Hematopoietic multipotent progenitor cell (in vitro differentiated cells): ENCODE data around the gene NFIB. TPM values are rescaled to one million over a fixed set of nuclear protein-coding genes. Genes with fewer than 3 reads are reported as not detected.
A peak's percentile ranks its signal among the peaks of the same experiment; 100 is the strongest.

Source experiments
- DNase-seq, 3 donors: peaks; one replicate each; pipeline ENCODE4 v3.0.0-alpha.2; 2011 to 2015; ENCODE audit warnings: low read depth in 2 of 3, low spot score in 2 of 3
- total RNA-seq: library from RNA; depleted of rRNA; stranded (reverse); fragments of >200 nt; gene quantifications from one replicate; pipeline ENCODE4 v1.2.3, GENCODE V29; 2012

Gene NFIB
- total RNA-seq, 1 donor = 1.1 TPM

GRCh38 chr9:14345354-14346230 is 31.7 kb upstream of the NFIB start:
- no peak for DNase-seq

GRCh38 chr9:14344941-14345353 is 31.0 kb upstream of the NFIB start:
- DNase-seq = no peak

GRCh38 chr9:14344053-14344524 is 30.1 kb upstream of the NFIB start:
- DNase-seq = no peak

- no peak for DNase-seq
Measured at GRCh38 chr9:14343261-14344031, 29.5 kb upstream of the NFIB start.

GRCh38 chr9:14342736-14343135 is 28.8 kb upstream of the NFIB start:
- no peak for DNase-seq

GRCh38 chr9:14341437-14342122 is 27.6 kb upstream of the NFIB start:
- no peak for DNase-seq

- DNase-seq = no peak
Measured at GRCh38 chr9:14340994-14341393, 27.1 kb upstream of the NFIB start.

GRCh38 chr9:14340219-14340873 is 26.4 kb upstream of the NFIB start:
- no peak for DNase-seq

GRCh38 chr9:14339746-14340145 is 25.8 kb upstream of the NFIB start:
- DNase-seq = no peak

GRCh38 chr9:14337615-14338014 is 23.7 kb upstream of the NFIB start:
- no peak for DNase-seq

- no peak for DNase-seq
Measured at GRCh38 chr9:14336244-14336643, 22.3 kb upstream of the NFIB start.

- DNase-seq = no peak
Measured at GRCh38 chr9:14331120-14331519, 17.2 kb upstream of the NFIB start.

- no peak for DNase-seq
Measured at GRCh38 chr9:14327036-14327435, 13.1 kb upstream of the NFIB start.

- no peak for DNase-seq
Measured at GRCh38 chr9:14326264-14326826, 12.4 kb upstream of the NFIB start.

- no peak for DNase-seq
Measured at GRCh38 chr9:14325147-14325546, 11.2 kb upstream of the NFIB start.

- DNase-seq = no peak
Measured at GRCh38 chr9:14323985-14324650, 10.2 kb upstream of the NFIB start.

GRCh38 chr9:14323083-14323971 is 9.4 kb upstream of the NFIB start:
- DNase-seq = no peak

GRCh38 chr9:14322211-14323082 is 8.5 kb upstream of the NFIB start:
- peak; percentile 28 to 73 (median 73) for DNase-seq
